Measurements from ENCODE around the gene NF1. TPM values are rescaled to one million over a fixed set of nuclear protein-coding genes. Genes with fewer than 3 reads are reported as not detected.
"Not testable (repeated sequence)": the region's sequence is repeated elsewhere in the genome, so short reads cannot be mapped to it uniquely, and the experiment has no call there.

Gene NF1
- total RNA-seq, 1 experiment from 2014 or later = 15.1 TPM

GRCh38 chr17:31349454-31349853 is 254.7 kb downstream of the NF1 start:
- DNase-seq (ENCODE audit: low spot score) = no peak

GRCh38 chr17:31355935-31356334 is 261.2 kb downstream of the NF1 start:
- in situ Hi-C loops (cut with HindIII; ENCODE audit: low sequenced_read_pairs) = no loop called here
- no peak for DNase-seq (ENCODE audit: low spot score)

More at GRCh38 chr17:31349454-31349853, 254.7 kb downstream of the NF1 start:
- in situ Hi-C loops (cut with HindIII; ENCODE audit: low sequenced_read_pairs) = no loop called here

GRCh38 chr17:31357091-31357490 is 262.3 kb downstream of the NF1 start:
- no peak for DNase-seq (ENCODE audit: low spot score)
- in situ Hi-C loops (cut with HindIII; ENCODE audit: low sequenced_read_pairs) = no loop called here

- in situ Hi-C loops (cut with HindIII; ENCODE audit: low sequenced_read_pairs) = no loop called here
- DNase-seq (ENCODE audit: low spot score) = no peak
These were observed 263.1 kb downstream of the NF1 start for GRCh38 chr17:31357839-31358394.

GRCh38 chr17:31364012-31364411 is 269.2 kb downstream of the NF1 start:
- in situ Hi-C loops (cut with HindIII; ENCODE audit: low sequenced_read_pairs) = no loop called here
- no peak for DNase-seq (ENCODE audit: low spot score)

- in situ Hi-C loops (cut with HindIII; ENCODE audit: low sequenced_read_pairs) = no loop called here
- DNase-seq (ENCODE audit: low spot score) = no peak
These were observed 271.3 kb downstream of the NF1 start for GRCh38 chr17:31366088-31366487.

GRCh38 chr17:31369266-31369665 is 274.5 kb downstream of the NF1 start:
- in situ Hi-C loops (cut with HindIII; ENCODE audit: low sequenced_read_pairs) = no loop called here
- DNase-seq (ENCODE audit: low spot score) = no peak

- in situ Hi-C loops (cut with HindIII; ENCODE audit: low sequenced_read_pairs) = no loop called here
- DNase-seq (ENCODE audit: low spot score) = no peak
These were observed 276.8 kb downstream of the NF1 start for GRCh38 chr17:31371511-31372097.

GRCh38 chr17:31373150-31374093 is 278.6 kb downstream of the NF1 start:
- peak; percentile 70 for DNase-seq (ENCODE audit: low spot score)
- in situ Hi-C loops (cut with HindIII; ENCODE audit: low sequenced_read_pairs) = no loop called here

- in situ Hi-C loops (cut with HindIII; ENCODE audit: low sequenced_read_pairs) = no loop called here
These were observed 279.3 kb downstream of the NF1 start for GRCh38 chr17:31374094-31374447.

GRCh38 chr17:31374503-31374902 is 279.7 kb downstream of the NF1 start:
- in situ Hi-C loops (cut with HindIII; ENCODE audit: low sequenced_read_pairs) = no loop called here
- no peak for DNase-seq (ENCODE audit: low spot score)

More at GRCh38 chr17:31374094-31374447, 279.3 kb downstream of the NF1 start:
- DNase-seq (ENCODE audit: low spot score) = no peak

- in situ Hi-C loops (cut with HindIII; ENCODE audit: low sequenced_read_pairs) = no loop called here
- DNase-seq (ENCODE audit: low spot score) = no peak
These were observed 283.9 kb downstream of the NF1 start for GRCh38 chr17:31378638-31379037.

- in situ Hi-C loops (cut with HindIII; ENCODE audit: low sequenced_read_pairs) = loop anchor here (10.0 kb wide), 1 partner anchor 425 kb away; no protein-coding TSS in a partner anchor
These were observed 284.9 kb downstream of the NF1 start for GRCh38 chr17:31379597-31380205.

GRCh38 chr17:31381165-31381668 is 286.4 kb downstream of the NF1 start:
- in situ Hi-C loops (cut with HindIII; ENCODE audit: low sequenced_read_pairs) = loop anchor here (10.0 kb wide), 1 partner anchor 426 kb away; no protein-coding TSS in a partner anchor

More at GRCh38 chr17:31379597-31380205, 284.9 kb downstream of the NF1 start:
- no peak for DNase-seq (ENCODE audit: low spot score)

GRCh38 chr17:31382668-31383275 is 288.0 kb downstream of the NF1 start:
- not testable (repeated sequence) for DNase-seq (ENCODE audit: low spot score)
- in situ Hi-C loops (cut with HindIII; ENCODE audit: low sequenced_read_pairs) = loop anchor here (10.0 kb wide), 1 partner anchor 428 kb away; no protein-coding TSS in a partner anchor

More at GRCh38 chr17:31381165-31381668, 286.4 kb downstream of the NF1 start:
- DNase-seq (ENCODE audit: low spot score) = no peak

GRCh38 chr17:31383488-31383887 is 288.7 kb downstream of the NF1 start:
- DNase-seq (ENCODE audit: low spot score) = peak; percentile 32
- in situ Hi-C loops (cut with HindIII; ENCODE audit: low sequenced_read_pairs) = loop anchor here (10.0 kb wide), 1 partner anchor 429 kb away; no protein-coding TSS in a partner anchor

- no peak for DNase-seq (ENCODE audit: low spot score)
- in situ Hi-C loops (cut with HindIII; ENCODE audit: low sequenced_read_pairs) = loop anchor here (10.0 kb wide), 1 partner anchor 431 kb away; no protein-coding TSS in a partner anchor
These were observed 290.9 kb downstream of the NF1 start for GRCh38 chr17:31385428-31386285.
